ENCODE measurements around the gene CUX1.
"Not testable (repeated sequence)": the region's sequence is repeated elsewhere in the genome, so short reads cannot be mapped to it uniquely, and the experiment has no call there.

CUX1 gene

GRCh38 chr7:101803203-101804087 is 14.0 kb upstream of the CUX1 start:
- FAIRE-seq: no peak

- no peak for FAIRE-seq
Observed at GRCh38 chr7:101804088-101804963, 13.1 kb upstream of the CUX1 start.

GRCh38 chr7:101804967-101805366 is 12.5 kb upstream of the CUX1 start:
- FAIRE-seq: no peak

- no peak for FAIRE-seq
Observed at GRCh38 chr7:101812595-101812994, 4.8 kb upstream of the CUX1 start.

- no peak for FAIRE-seq
Observed at GRCh38 chr7:101813402-101814019, 3.9 kb upstream of the CUX1 start.

- FAIRE-seq: no peak
Observed at GRCh38 chr7:101814081-101814990, 3.1 kb upstream of the CUX1 start.

- FAIRE-seq: no peak
Observed at GRCh38 chr7:101814991-101815825, 2.2 kb upstream of the CUX1 start.

GRCh38 chr7:101815826-101816594 is 1.4 kb upstream of the CUX1 start:
- no peak for FAIRE-seq

- no peak for FAIRE-seq
Observed at GRCh38 chr7:101816595-101817470, 593 bp upstream of the CUX1 start.

GRCh38 chr7:101818287-101819071 is 1.1 kb downstream of the CUX1 start:
- no peak for FAIRE-seq

- FAIRE-seq: no peak
Observed at GRCh38 chr7:101819183-101819582, 1.8 kb downstream of the CUX1 start.

GRCh38 chr7:101819913-101820522 is 2.6 kb downstream of the CUX1 start:
- no peak for FAIRE-seq

GRCh38 chr7:101820703-101821102 is 3.3 kb downstream of the CUX1 start:
- FAIRE-seq: no peak

GRCh38 chr7:101822632-101823031 is 5.2 kb downstream of the CUX1 start:
- FAIRE-seq: not testable (repeated sequence)

- FAIRE-seq: no peak
Observed at GRCh38 chr7:101823096-101823495, 5.7 kb downstream of the CUX1 start.

GRCh38 chr7:101823596-101823995 is 6.2 kb downstream of the CUX1 start:
- FAIRE-seq: no peak

GRCh38 chr7:101824440-101824839 is 7.0 kb downstream of the CUX1 start:
- FAIRE-seq: no peak
